Duodenal mucosa (tissue), 2 donors: ENCODE results near the gene ACBD5.
"Not testable (repeated sequence)": the region's sequence is repeated elsewhere in the genome, so short reads cannot be mapped to it uniquely, and the experiment has no call there.

Experiments used
- H3K27ac ChIP-seq: one replicate; pipeline ENCODE4 v1.7.0; 2013; ENCODE audit warnings: low read depth, low read length
- H3K27me3 ChIP-seq, 2 donors: one replicate each; pipeline ENCODE4 v1.7.0; 2013; ENCODE audit warnings: low read length in 2 of 2, control low read depth in 1 of 2; ENCODE audit not compliant: insufficient read depth in 2 of 2, control insufficient read depth in 1 of 2
- H3K36me3 ChIP-seq, 2 donors: one replicate each; pipeline ENCODE4 v1.7.0; 2013; ENCODE audit warnings: low read length in 2 of 2, control low read depth in 1 of 2; ENCODE audit not compliant: insufficient read depth in 2 of 2, control insufficient read depth in 1 of 2
- H3K4me1 ChIP-seq, 2 donors: one replicate each; pipeline ENCODE4 v1.7.0; 2013; ENCODE audit warnings: low read length in 2 of 2, control low read depth in 1 of 2; ENCODE audit not compliant: insufficient read depth in 2 of 2, control insufficient read depth in 1 of 2
- H3K4me3 ChIP-seq, 2 donors: one replicate each; pipeline ENCODE4 v1.7.0; 2013; ENCODE audit warnings: low read length in 2 of 2, low read depth in 1 of 2
- H3K9ac ChIP-seq, 2 donors: one replicate each; pipeline ENCODE4 v1.7.0; 2013; ENCODE audit warnings: low read length in 2 of 2, low read depth in 1 of 2
- H3K9me3 ChIP-seq, 2 donors: one replicate each; pipeline ENCODE4 v1.7.0; 2013; ENCODE audit warnings: low read length in 2 of 2, control low read depth in 1 of 2; ENCODE audit not compliant: control insufficient read depth in 1 of 2

The ACBD5 gene

DNA sequence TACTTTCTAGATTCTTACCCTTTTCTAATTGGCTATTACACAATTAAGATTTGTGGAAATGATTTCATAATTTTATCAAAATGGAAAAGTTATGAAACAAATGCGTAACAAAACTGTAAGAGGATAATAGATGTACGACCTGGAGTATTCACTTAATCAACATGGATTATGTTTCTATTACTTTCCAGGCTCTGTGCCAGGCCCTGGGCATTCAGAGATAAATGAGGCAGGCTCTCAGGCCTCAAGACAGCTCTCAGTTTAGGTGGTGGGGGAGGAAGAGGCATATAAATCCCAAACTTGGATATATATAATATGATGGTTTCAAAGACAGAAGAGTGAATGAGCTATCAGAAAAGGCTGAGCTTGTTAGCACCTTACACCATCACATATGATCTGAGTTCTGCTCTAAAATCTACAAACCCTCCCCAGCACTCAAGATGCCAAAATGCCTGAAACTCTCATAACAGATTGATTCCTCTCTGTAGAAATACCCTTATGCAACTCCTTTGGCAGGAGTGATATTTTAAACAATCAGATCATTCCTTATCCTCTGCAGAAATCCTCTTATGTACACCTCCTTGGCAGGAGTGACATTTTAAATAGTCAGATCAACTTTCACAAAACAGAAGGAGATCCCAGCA lies 42.5 kb downstream of the ACBD5 start:
- Histone ChIP-seq H3K9ac (no peak overlapping the region), H3K36me3 (peaks cover 8 to 58% of the 10 kb centered on the region in 2 donors), H3K4me3 (no peak overlapping the region), H3K27ac (no peak overlapping the region), H3K27me3 (no peaks in the 10 kb centered on the region), H3K9me3 (no peaks in the 10 kb centered on the region), H3K4me1 (no peaks in the 10 kb centered on the region)

DNA sequence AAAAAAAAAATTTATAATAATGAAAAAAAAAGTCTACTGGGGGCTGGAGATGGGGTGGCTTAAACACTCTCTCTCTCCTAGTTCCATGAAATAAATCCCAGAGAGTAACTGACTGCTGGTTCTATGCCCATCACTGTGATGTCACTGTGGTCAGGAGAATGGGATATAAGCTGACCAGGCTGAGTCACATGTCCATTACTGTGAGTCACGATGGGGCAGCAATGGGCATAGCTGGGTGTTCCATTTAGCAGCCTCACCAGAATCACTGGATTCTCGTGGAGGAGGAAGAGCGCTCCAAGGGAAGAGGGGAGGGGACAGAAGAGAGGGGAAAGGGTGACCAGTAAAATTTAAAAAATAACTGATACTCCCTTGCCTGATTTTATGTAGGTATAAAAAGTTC lies 48.3 kb downstream of the ACBD5 start:
- Histone ChIP-seq H3K36me3 (peaks cover 0 to 16% of the 10 kb centered on the region in 2 donors), H3K9me3 (no peaks in the 10 kb centered on the region), H3K4me3 (no peak overlapping the region), H3K27ac (no peak overlapping the region), H3K4me1 (no peaks in the 10 kb centered on the region), H3K27me3 (no peaks in the 10 kb centered on the region), H3K9ac (no peak overlapping the region)

DNA sequence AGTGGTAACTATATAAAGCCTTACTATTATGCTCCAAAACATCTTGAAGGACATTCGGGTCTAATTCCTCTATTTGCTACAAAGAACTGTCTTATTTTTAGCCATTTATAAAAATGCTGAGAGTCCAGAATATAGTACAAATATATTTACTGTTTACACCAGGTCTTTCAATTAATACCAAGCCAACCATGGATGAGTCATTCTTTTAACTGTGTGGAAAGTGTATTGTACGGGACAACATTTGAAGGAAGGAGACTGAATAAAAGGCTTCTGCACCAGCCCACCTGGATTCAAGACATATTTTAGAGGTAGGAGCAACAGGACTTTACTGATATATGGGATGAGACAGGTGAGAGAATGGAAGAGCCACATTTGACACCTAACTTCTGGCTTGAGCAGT lies 50.1 kb downstream of the ACBD5 start:
- Histone ChIP-seq H3K4me3 (no peak overlapping the region), H3K36me3 (peaks cover 0 to 2% of the 10 kb centered on the region in 2 donors), H3K9me3 (no peaks in the 10 kb centered on the region), H3K9ac (no peak overlapping the region), H3K27ac (no peak overlapping the region), H3K4me1 (no peaks in the 10 kb centered on the region), H3K27me3 (no peaks in the 10 kb centered on the region)

DNA sequence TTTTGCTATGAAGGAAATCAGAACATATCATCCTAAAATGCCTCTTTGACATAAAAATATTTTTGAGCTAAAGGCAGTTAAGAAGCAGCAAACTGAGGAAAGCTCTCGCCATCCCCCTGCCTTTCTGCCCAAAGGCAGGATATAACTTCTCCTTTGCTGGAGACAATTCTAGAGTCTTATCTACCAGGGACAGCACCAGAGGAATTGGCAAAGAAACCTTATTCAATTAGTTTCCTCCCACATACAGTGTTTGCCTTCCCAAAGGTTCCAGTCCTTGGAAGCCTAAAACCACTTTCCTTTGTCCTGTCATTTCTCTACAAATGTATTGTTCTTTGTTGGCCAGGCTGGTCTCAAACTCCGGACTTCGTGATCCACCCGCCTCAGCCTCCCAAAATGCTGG lies 51.7 kb downstream of the ACBD5 start:
- H3K9me3 ChIP-seq = no peaks in the 10 kb centered on the region
- H3K4me3 ChIP-seq = no peak overlapping the region
- no peak overlapping the region for H3K27ac ChIP-seq
- H3K9ac ChIP-seq = no peak overlapping the region
- H3K36me3 ChIP-seq = peaks cover 6 to 9% of the 10 kb centered on the region in 2 donors
- no peaks in the 10 kb centered on the region for H3K4me1 ChIP-seq
- no peaks in the 10 kb centered on the region for H3K27me3 ChIP-seq

DNA sequence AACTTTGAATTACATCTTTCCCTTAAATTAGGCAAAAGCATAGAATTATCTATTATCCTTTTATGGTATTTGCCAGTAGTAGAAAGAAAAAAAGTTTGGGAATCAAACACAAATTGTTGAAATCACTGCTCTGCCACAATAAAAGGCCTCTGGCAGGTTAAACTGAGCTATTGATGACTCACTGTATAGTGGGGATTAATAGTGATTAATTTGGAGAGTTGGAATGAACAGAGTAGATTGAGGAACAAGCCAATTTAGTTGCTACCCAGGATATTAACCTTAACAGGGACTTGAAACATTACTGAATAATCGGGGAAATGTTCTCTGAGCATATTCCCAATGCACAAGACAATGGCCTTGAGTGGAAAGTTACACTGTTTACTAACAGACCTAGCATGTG lies 52.3 kb downstream of the ACBD5 start:
- Histone ChIP-seq H3K9me3 (no peaks in the 10 kb centered on the region), H3K27me3 (no peaks in the 10 kb centered on the region), H3K4me3 (no peak overlapping the region), H3K36me3 (peaks cover 6 to 11% of the 10 kb centered on the region in 2 donors), H3K9ac (no peak overlapping the region), H3K4me1 (no peaks in the 10 kb centered on the region), H3K27ac (no peak overlapping the region)

DNA sequence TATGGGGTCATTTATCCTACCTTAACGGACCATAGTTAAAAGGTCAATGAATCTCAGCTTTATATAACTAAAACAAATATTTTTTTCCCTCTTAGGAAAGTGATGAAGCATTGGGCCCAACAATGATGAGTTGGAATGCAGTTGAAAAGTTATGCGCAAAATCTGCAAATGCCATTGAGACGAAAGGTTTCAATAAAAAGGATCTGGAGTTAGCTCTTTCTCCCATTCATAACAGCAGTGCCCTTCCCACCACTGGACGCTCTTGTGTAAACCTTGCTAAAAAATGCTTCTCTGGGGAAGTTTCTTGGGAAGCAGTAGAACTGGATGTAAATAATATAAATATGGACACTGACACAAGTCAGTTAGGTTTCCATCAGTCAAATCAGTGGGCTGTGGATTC lies 70.7 kb downstream of the ACBD5 start:
- H3K4me3 ChIP-seq = no peak overlapping the region
- H3K4me1 ChIP-seq = no peaks in the 10 kb centered on the region
- no peak overlapping the region for H3K9ac ChIP-seq
- peaks cover 11 to 38% of the 10 kb centered on the region in 2 donors for H3K36me3 ChIP-seq
- H3K27me3 ChIP-seq = no peaks in the 10 kb centered on the region
- no peak overlapping the region for H3K27ac ChIP-seq
- no peaks in the 10 kb centered on the region for H3K9me3 ChIP-seq

DNA sequence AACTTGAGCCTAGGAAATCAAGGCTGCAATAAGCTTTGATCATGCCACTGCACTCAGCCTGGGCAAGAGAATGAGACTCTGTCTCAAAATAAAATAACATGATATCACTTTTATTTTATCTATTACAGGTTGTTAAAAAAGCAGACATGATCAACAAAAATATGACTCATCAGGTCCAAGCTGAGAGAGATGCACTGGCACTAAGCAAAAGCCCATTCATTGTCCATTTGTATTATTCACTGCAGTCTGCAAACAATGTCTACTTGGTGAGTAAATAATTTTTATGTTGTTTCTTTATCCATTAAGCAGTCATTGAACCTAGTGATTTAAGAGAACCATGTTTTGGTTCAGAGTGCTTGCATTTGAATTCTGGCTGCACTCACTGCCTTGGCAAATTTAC lies 82.2 kb downstream of the ACBD5 start:
- no peak overlapping the region for H3K4me3 ChIP-seq
- no peak overlapping the region for H3K9ac ChIP-seq
- H3K9me3 ChIP-seq = no peaks in the 10 kb centered on the region
- H3K36me3 ChIP-seq = peaks cover 0 to 41% of the 10 kb centered on the region in 2 donors
- H3K27me3 ChIP-seq = no peaks in the 10 kb centered on the region
- peaks cover 5% of the 10 kb centered on the region in 2 donors for H3K4me1 ChIP-seq
- H3K27ac ChIP-seq = no peak overlapping the region

DNA sequence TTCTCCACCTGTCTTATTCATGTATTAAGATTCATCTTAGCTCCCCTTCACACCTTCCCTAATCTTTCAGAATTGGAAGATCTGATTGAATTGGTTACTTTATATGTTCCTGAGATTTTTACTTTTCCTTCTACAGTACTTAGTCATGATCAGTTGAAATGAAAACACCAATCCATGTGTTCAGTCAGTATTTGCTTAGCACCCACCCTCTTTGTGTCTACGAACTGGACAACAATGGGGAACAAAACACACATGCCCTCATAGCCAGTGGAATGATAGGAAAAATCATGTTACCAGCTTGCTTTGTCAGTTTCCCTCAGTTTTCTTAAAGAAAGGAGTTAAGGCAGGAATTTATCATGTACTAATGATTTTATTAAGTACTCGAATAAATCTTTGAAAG lies 83.4 kb downstream of the ACBD5 start:
- H3K36me3 ChIP-seq = peaks cover 0 to 37% of the 10 kb centered on the region in 2 donors
- H3K4me3 ChIP-seq = no peak overlapping the region
- no peak overlapping the region for H3K27ac ChIP-seq

DNA sequence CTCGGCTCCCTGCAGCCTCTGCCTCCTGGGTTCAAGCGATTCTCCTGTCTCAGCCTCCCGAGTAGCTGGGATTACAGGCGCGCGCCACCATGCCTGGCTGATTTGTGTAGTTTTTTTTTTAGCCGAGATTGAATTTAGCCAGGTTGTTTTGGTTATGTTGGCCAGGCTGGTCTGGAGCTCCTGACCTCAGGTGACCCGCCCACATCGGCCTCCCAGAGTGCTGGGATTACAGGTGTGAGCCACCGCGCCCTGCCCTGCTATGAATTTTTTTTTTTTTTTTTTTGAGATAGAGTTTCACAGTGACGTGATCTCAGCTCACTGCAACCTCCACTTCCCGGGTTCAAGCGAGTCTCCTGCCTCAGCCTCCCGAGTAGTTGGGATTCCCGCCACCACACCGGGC lies 84.0 kb downstream of the ACBD5 start:
- H3K27me3 ChIP-seq, H3K27ac ChIP-seq, H3K9me3 ChIP-seq: not testable (repeated sequence)
- H3K4me3 ChIP-seq = peak overlapping the region; percentile 88 to 99
- H3K9ac ChIP-seq = peak overlapping the region in 1 of 2 donors; percentile 99
- H3K4me1 ChIP-seq = peaks cover 16 to 17% of the 10 kb centered on the region in 2 donors
- peaks cover 0 to 32% of the 10 kb centered on the region in 2 donors for H3K36me3 ChIP-seq

More for the DNA sequence above, 83.4 kb downstream of the ACBD5 start:
- Histone ChIP-seq H3K27me3 (no peaks in the 10 kb centered on the region), H3K4me1 (peaks cover 16 to 17% of the 10 kb centered on the region in 2 donors), H3K9ac (no peak overlapping the region), H3K9me3 (no peaks in the 10 kb centered on the region)

DNA sequence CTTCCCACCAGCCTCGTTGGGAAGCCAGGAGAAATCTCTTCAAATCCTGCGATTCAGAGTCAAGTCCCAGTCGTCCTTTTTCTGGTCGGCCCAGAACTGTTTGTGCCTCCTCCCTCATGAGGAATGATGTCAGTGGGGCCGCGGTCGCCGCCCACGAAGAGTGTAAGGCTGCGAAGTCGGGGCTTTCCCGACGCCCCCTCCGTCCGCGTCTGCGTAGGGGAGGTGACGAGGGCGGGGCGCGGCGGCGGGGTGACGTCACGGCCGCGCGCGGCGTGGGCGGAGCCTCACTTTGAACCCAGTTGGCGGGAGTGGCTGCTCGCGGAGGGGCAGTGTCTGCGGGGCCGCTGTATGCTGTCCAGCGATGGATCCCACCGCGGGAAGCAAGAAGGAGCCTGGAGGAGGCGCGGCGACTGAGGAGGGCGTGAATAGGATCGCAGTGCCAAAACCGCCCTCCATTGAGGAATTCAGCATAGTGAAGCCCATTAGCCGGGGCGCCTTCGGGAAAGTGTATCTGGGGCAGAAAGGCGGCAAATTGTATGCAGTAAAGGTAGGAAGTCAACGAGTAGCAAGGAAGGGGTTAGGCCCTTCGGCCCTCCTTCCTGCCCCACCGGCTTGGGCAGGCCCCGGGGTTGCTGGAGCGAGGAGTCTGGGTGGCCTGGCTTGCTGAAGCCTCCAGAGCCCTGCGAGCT lies 85.4 kb downstream of the ACBD5 start, which contains the start of gene MASTL:
Gene MASTL (plus strand): TSS at position 287 of the 689 bp plus-strand sequence. CDS start 75 bp downstream, at position 362.
- H3K27ac ChIP-seq = peak within 1 kb of the TSS; percentile 99
- H3K4me1 ChIP-seq = peaks cover 16 to 17% of the 10 kb centered on the region in 2 donors
- no peaks in the 10 kb centered on the region for H3K9me3 ChIP-seq
- peaks cover 0 to 20% of the 10 kb centered on the region in 2 donors for H3K36me3 ChIP-seq
- no peaks in the 10 kb centered on the region for H3K27me3 ChIP-seq
- peak within 1 kb of the TSS; percentile 88 to 99 for H3K4me3 ChIP-seq
- H3K9ac ChIP-seq = peak within 1 kb of the TSS; percentile 98 to 99
